Mammary epithelial cell (primary cell): ENCODE results near the gene HIVEP1.

Source experiments
- EZH2 ChIP-seq: IDR thresholded peaks from 2 replicates; pipeline ENCODE4 v1.6.1; 2012; ENCODE audit warnings: low read length, inconsistent platforms, borderline replicate concordance
- TF ChIP-seq, protein P1 (sequence below), 2 donors: IDR thresholded peaks in 1 of 2; conservative IDR thresholded peaks in 1 of 2; 2 replicates each; pipeline ENCODE4 v1.5.1; 2011 to 2012; ENCODE audit warnings: inconsistent platforms in 2 of 2, low read length in 2 of 2, mild to moderate bottlenecking in 2 of 2, control low read depth in 1 of 2, low read depth in 1 of 2; ENCODE audit not compliant: insufficient read depth in 1 of 2; ENCODE audit errors: extremely low read depth in 1 of 2

DNA sequence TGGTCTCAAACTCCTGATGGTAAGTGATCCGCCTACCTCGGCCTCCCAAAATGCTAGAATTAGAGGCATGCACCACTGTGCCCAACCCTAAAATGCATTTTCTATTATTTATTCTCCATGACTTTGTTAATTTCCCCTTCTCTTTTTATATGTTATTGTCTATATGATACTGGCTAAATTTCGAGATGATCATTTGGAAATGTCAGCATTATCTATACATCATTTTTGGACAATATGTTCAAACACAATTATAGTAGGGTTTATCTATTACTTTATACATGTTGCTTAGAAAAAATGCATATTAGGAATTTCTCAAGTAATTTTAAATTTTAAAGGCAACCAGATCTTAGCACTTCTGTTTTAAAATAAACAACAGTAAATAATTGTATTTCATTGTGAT is 34.4 kb upstream of the HIVEP1 start:
- TF ChIP-seq, protein P1, sequence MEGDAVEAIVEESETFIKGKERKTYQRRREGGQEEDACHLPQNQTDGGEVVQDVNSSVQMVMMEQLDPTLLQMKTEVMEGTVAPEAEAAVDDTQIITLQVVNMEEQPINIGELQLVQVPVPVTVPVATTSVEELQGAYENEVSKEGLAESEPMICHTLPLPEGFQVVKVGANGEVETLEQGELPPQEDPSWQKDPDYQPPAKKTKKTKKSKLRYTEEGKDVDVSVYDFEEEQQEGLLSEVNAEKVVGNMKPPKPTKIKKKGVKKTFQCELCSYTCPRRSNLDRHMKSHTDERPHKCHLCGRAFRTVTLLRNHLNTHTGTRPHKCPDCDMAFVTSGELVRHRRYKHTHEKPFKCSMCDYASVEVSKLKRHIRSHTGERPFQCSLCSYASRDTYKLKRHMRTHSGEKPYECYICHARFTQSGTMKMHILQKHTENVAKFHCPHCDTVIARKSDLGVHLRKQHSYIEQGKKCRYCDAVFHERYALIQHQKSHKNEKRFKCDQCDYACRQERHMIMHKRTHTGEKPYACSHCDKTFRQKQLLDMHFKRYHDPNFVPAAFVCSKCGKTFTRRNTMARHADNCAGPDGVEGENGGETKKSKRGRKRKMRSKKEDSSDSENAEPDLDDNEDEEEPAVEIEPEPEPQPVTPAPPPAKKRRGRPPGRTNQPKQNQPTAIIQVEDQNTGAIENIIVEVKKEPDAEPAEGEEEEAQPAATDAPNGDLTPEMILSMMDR (conservative IDR thresholded peaks at IDR 0.05 in 1 of 2, IDR thresholded peaks at IDR 0.05 in 1 of 2; ENCODE audit: extremely low read depth in 1 of 2, insufficient read depth in 1 of 2, low read depth in 1 of 2, low read length in 2 of 2): no peak
- TF ChIP-seq EZH2: no peak
